GM21515 (cell line): ENCODE measurements around the gene UGGT2.

Experiments
- ATAC-seq: cut with Tn5 transposase; IDR thresholded peaks from one replicate; pipeline ENCODE4 v1.9.1; 2021; ENCODE audit not compliant: unreplicated experiment

Gene UGGT2

GRCh38 chr13:95754069-95754468 lies 299.1 kb downstream of the UGGT2 start:
- no peak for ATAC-seq

- ATAC-seq, result no peak
These were observed 300.5 kb downstream of the UGGT2 start for GRCh38 chr13:95752677-95753076.
